Measurements from ENCODE around the gene TBC1D10B. TPM values are rescaled to one million over a fixed set of nuclear protein-coding genes. Genes with fewer than 3 reads are reported as not detected.

TBC1D10B gene
- total and polyA plus RNA-seq, 7 donors = 14.5 to 38.3 (median 24.6) TPM

DNA sequence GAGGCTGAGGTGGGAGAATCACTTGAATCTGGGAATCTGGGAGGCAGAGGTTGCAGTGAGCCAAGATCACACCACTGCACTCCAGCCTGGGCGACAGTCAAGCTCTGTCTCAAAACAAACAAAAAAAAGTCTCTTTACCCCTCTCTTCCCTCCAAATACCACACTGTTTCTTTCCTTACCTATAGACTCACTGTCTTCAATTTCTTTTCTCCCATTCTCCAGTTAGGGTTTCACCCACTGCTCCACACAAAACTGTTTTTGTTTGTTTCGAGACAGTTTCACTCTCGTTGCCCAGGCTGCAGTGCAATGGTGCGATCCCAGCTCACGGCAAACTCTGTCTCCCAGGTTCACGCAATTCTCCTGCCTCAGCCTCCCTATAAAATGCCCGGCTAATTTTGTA lies 9.1 kb downstream of the TBC1D10B start:
- H3K4me3 ChIP-seq = no peak overlapping the region
- TF ChIP-seq EP300 (IDR thresholded peaks at IDR 0.05) = no peak
- TF ChIP-seq POLR2AphosphoS5 (IDR thresholded peaks at IDR 0.05) = no peak
- TF ChIP-seq, protein P1, sequence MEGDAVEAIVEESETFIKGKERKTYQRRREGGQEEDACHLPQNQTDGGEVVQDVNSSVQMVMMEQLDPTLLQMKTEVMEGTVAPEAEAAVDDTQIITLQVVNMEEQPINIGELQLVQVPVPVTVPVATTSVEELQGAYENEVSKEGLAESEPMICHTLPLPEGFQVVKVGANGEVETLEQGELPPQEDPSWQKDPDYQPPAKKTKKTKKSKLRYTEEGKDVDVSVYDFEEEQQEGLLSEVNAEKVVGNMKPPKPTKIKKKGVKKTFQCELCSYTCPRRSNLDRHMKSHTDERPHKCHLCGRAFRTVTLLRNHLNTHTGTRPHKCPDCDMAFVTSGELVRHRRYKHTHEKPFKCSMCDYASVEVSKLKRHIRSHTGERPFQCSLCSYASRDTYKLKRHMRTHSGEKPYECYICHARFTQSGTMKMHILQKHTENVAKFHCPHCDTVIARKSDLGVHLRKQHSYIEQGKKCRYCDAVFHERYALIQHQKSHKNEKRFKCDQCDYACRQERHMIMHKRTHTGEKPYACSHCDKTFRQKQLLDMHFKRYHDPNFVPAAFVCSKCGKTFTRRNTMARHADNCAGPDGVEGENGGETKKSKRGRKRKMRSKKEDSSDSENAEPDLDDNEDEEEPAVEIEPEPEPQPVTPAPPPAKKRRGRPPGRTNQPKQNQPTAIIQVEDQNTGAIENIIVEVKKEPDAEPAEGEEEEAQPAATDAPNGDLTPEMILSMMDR (IDR thresholded peaks at IDR 0.05) = no peak
- no peak for TF ChIP-seq POLR2A (IDR thresholded peaks at IDR 0.05)
- peaks cover 0 to 18% (median 13%) of the 10 kb centered on the region in 4 donors for H3K4me1 ChIP-seq
- no peak for DNase-seq
- no peak overlapping the region for H3K27ac ChIP-seq
- no peaks in the 10 kb centered on the region for H3K9me3 ChIP-seq
- H3K27me3 ChIP-seq = no peaks in the 10 kb centered on the region
- peaks cover 0 to 83% (median 35%) of the 10 kb centered on the region in 4 donors for H3K36me3 ChIP-seq
- intact Hi-C loops (cut with DNase I) = no loop called here
- WGBS, 2 donors = 95 to 96% methylated on average over 7 of the region's 7 CpGs

GRCh38 chr16:30359871-30360170 lies 10.5 kb downstream of the TBC1D10B start:
- H3K27ac ChIP-seq = no peak overlapping the region
- no peak overlapping the region for H3K4me3 ChIP-seq
- peak; percentile 48 for DNase-seq
- peaks cover 0 to 20% (median 14%) of the 10 kb centered on the region in 4 donors for H3K4me1 ChIP-seq
- no peaks in the 10 kb centered on the region for H3K9me3 ChIP-seq
- TF ChIP-seq, protein P1 (IDR thresholded peaks at IDR 0.05) = no peak
- TF ChIP-seq POLR2AphosphoS5 (IDR thresholded peaks at IDR 0.05) (no peak), EP300 (IDR thresholded peaks at IDR 0.05) (no peak), POLR2A (IDR thresholded peaks at IDR 0.05) (no peak)
- peaks cover 0 to 69% (median 31%) of the 10 kb centered on the region in 4 donors for H3K36me3 ChIP-seq
- 78 to 82% methylated on average over 6 of the region's 6 CpGs for WGBS, 2 donors
- no peaks in the 10 kb centered on the region for H3K27me3 ChIP-seq
- intact Hi-C loops (cut with DNase I) = no loop called here

- Histone ChIP-seq H3K9me3 (no peaks in the 10 kb centered on the region), H3K4me3 (no peak overlapping the region), H3K4me1 (peaks cover 0 to 25% (median 18%) of the 10 kb centered on the region in 4 donors), H3K27me3 (no peaks in the 10 kb centered on the region), H3K27ac (no peak overlapping the region), H3K36me3 (peaks cover 0 to 63% (median 28%) of the 10 kb centered on the region in 4 donors)
- DNase-seq = peak; percentile 61
- 89 to 94% methylated on average over 28 of the region's 28 CpGs for WGBS, 2 donors
- intact Hi-C loops (cut with DNase I) = no loop called here
- TF ChIP-seq, protein P1 (IDR thresholded peaks at IDR 0.05) = no peak
- TF ChIP-seq POLR2A (IDR thresholded peaks at IDR 0.05) (no peak), EP300 (IDR thresholded peaks at IDR 0.05) (no peak), POLR2AphosphoS5 (IDR thresholded peaks at IDR 0.05) (no peak)
Observed at GRCh38 chr16:30358990-30359870, 11.1 kb downstream of the TBC1D10B start.

DNA sequence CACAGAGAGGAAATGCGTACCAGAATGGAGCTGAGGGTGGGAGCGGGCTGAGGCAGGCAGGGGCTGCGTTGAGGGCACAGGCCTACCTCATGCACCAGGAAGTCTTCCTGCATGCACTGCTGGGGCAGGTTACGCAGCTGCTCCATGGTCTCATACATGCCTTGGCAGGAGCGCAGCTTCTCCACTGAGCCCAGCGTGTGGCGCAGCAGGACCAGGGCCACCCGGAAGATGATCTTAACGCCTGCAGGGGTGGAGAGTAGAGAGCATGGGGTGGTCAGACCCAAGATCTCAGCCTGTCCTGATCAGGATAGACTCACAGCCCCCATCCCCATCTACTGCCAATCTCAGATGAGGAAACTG lies 11.7 kb downstream of the TBC1D10B start:
- DNase-seq = peak; percentile 65
- H3K27ac ChIP-seq = no peak overlapping the region
- peaks cover 0 to 32% (median 25%) of the 10 kb centered on the region in 4 donors for H3K4me1 ChIP-seq
- no peaks in the 10 kb centered on the region for H3K9me3 ChIP-seq
- intact Hi-C loops (cut with DNase I) = no loop called here
- H3K36me3 ChIP-seq = peaks cover 0 to 60% (median 28%) of the 10 kb centered on the region in 4 donors
- H3K27me3 ChIP-seq = no peaks in the 10 kb centered on the region
- WGBS, 2 donors = 93 to 95% methylated on average over 9 of the region's 9 CpGs
- TF ChIP-seq POLR2AphosphoS5 (IDR thresholded peaks at IDR 0.05) (no peak), EP300 (IDR thresholded peaks at IDR 0.05) (no peak), POLR2A (IDR thresholded peaks at IDR 0.05) (no peak)
- TF ChIP-seq, protein P1 (IDR thresholded peaks at IDR 0.05) = no peak
- H3K4me3 ChIP-seq = no peak overlapping the region

Data from sigmoid colon (tissue), 7 donors.